Gastrocnemius medialis (tissue), 4 donors: ENCODE results near the gene SEMA3D. TPM values are rescaled to one million over a fixed set of nuclear protein-coding genes. Genes with fewer than 3 reads are reported as not detected.

Experiments used
- ATAC-seq, 2 donors: fragments of 150-250 bp; one replicate each; pipeline ENCODE4 v1.9.1; 2016
- DNase-seq, 2 donors: peaks; one replicate each; pipeline ENCODE4 v3.0.0-alpha.2; 2019
- H3K27ac ChIP-seq, 4 donors: fragments of 200-600 bp; sonication (generic); 1 replicate in 1 of 4; 2 replicates in 3 of 4; pipeline ENCODE4 v1.5.1; 2016 to 2018; ENCODE audit warnings: mild to moderate bottlenecking in 2 of 4, moderate library complexity in 1 of 4
- H3K27me3 ChIP-seq, 3 donors: fragments of 200-600 bp; sonication (generic) in 2 of 3; 1 replicate in 1 of 3; 2 replicates in 2 of 3; pipeline versions ENCODE4 v1.5.1 to v1.6.0; 2016 to 2019; ENCODE audit warnings: mild to moderate bottlenecking in 1 of 3, moderate library complexity in 1 of 3
- H3K36me3 ChIP-seq, 2 donors: fragments of 200-600 bp; sonication (generic) in 1 of 2; one replicate each; pipeline ENCODE4 v1.5.1; 2017 to 2018
- H3K4me1 ChIP-seq, 2 donors: fragments of 200-600 bp; sonication (generic) in 1 of 2; one replicate each; pipeline ENCODE4 v1.5.1; 2016 to 2017; ENCODE audit warnings: mild to moderate bottlenecking in 2 of 2
- H3K4me3 ChIP-seq, 4 donors: fragments of 200-600 bp; sonication (generic) in 3 of 4; 1 replicate in 1 of 4; 2 replicates in 3 of 4; pipeline ENCODE4 v1.5.1; 2016 to 2019; ENCODE audit warnings: mild to moderate bottlenecking in 2 of 4
- H3K9me3 ChIP-seq, 3 donors: fragments of 200-600 bp; sonication (generic) in 2 of 3; 1 replicate in 1 of 3; 2 replicates in 2 of 3; pipeline ENCODE4 v1.5.1; 2016 to 2019
- POLR2A ChIP-seq, 2 donors: fragments of 450-650 bp; IDR thresholded peaks; one replicate each; pipeline ENCODE4 v1.6.1; 2017; ENCODE audit warnings: antibody characterized with exemption in 2 of 2, mild to moderate bottlenecking in 2 of 2, moderate library complexity in 2 of 2
- in situ Hi-C, 4 donors: fragments of 200-750 bp; cut with MboI; loops; one replicate each; pipeline versions ENCODE4 v1.15.0 to v1.8.0; 2017; ENCODE audit warnings: low sequenced_read_pairs in 4 of 4
- intact Hi-C: fragments of 100-400 bp; cut with DNase I; formaldehyde crosslinking; loops from one replicate; pipeline ENCODE4 v1.15.1; 2023; ENCODE audit warnings: low total_unique reads
- total RNA-seq, 4 donors: library from RNA; depleted of rRNA; stranded (reverse); fragments of >200 nt; gene quantifications; one replicate each; pipeline versions ENCODE4 v1.1.0 to v1.2.3, GENCODE V29; 2016
- TF ChIP-seq, protein P1 (sequence below), 5 experiments: fragments of 450-650 bp in 3 of 5; fragments of 200-600 bp in 2 of 5; sonication (generic) in 2 of 5; IDR thresholded peaks in 4 of 5; conservative IDR thresholded peaks in 1 of 5; 1 replicate in 4 of 5; 2 replicates in 1 of 5; pipeline ENCODE4 v1.5.1; 2016 to 2019; ENCODE audit warnings: antibody characterized with exemption in 5 of 5, mild to moderate bottlenecking in 3 of 5, moderate library complexity in 3 of 5

Gene SEMA3D
- total RNA-seq, 4 donors from 2014 or later: 0.75 TPM; not detected in 3

- ATAC-seq: no peak
- intact Hi-C loops: no loop called here
- no peaks in the 10 kb centered on the region for H3K9me3 ChIP-seq
Measured at GRCh38 chr7:85220651-85221050, 33.8 kb upstream of the SEMA3D start.

GRCh38 chr7:85220023-85220422 is 33.2 kb upstream of the SEMA3D start:
- Histone ChIP-seq H3K4me3 (no peak overlapping the region), H3K4me1 (no peaks in the 10 kb centered on the region), H3K36me3 (no peaks in the 10 kb centered on the region), H3K9me3 (no peaks in the 10 kb centered on the region), H3K27me3 (no peaks in the 10 kb centered on the region), H3K27ac (no peak overlapping the region)
- intact Hi-C loops: no loop called here
- ATAC-seq (no peak), DNase-seq (no peak)
- TF ChIP-seq POLR2A (IDR thresholded peaks at IDR 0.05): no peak
- TF ChIP-seq, protein P1, sequence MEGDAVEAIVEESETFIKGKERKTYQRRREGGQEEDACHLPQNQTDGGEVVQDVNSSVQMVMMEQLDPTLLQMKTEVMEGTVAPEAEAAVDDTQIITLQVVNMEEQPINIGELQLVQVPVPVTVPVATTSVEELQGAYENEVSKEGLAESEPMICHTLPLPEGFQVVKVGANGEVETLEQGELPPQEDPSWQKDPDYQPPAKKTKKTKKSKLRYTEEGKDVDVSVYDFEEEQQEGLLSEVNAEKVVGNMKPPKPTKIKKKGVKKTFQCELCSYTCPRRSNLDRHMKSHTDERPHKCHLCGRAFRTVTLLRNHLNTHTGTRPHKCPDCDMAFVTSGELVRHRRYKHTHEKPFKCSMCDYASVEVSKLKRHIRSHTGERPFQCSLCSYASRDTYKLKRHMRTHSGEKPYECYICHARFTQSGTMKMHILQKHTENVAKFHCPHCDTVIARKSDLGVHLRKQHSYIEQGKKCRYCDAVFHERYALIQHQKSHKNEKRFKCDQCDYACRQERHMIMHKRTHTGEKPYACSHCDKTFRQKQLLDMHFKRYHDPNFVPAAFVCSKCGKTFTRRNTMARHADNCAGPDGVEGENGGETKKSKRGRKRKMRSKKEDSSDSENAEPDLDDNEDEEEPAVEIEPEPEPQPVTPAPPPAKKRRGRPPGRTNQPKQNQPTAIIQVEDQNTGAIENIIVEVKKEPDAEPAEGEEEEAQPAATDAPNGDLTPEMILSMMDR (IDR thresholded peaks at IDR 0.05 in 4 of 5, conservative IDR thresholded peaks at IDR 0.05 in 1 of 5): no peak
- in situ Hi-C loops: no loop called here

More at GRCh38 chr7:85220651-85221050, 33.8 kb upstream of the SEMA3D start:
- in situ Hi-C loops: no loop called here
- DNase-seq: no peak
- Histone ChIP-seq H3K27me3 (no peaks in the 10 kb centered on the region), H3K36me3 (no peaks in the 10 kb centered on the region), H3K4me3 (no peak overlapping the region), H3K27ac (no peak overlapping the region), H3K4me1 (no peaks in the 10 kb centered on the region)
- TF ChIP-seq POLR2A (IDR thresholded peaks at IDR 0.05): no peak
- TF ChIP-seq, protein P1 (IDR thresholded peaks at IDR 0.05 in 4 of 5, conservative IDR thresholded peaks at IDR 0.05 in 1 of 5): no peak

DNA sequence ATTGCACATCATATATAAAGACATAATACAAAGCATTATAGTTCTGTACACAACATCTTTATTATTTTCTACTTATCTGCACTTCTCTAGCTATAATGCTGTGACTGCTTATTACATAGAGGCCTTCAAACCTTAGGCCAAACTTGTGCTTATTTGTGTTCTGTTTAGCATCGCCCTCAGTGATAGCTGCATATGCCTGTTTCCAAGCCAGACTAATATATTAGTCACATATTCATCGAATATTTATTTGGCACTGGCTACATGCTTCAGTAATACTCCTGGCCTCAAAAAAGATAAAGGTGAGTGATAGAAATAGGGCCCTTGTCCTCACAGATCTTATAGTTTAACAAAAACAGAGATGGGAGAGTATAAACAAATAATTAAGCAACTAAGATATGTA is 30.2 kb upstream of the SEMA3D start:
- no peaks in the 10 kb centered on the region for H3K27me3 ChIP-seq
- no peaks in the 10 kb centered on the region for H3K9me3 ChIP-seq
- TF ChIP-seq, protein P1 (IDR thresholded peaks at IDR 0.05 in 4 of 5, conservative IDR thresholded peaks at IDR 0.05 in 1 of 5): no peak
- no peak for TF ChIP-seq POLR2A (IDR thresholded peaks at IDR 0.05)
- no peaks in the 10 kb centered on the region for H3K4me1 ChIP-seq
- H3K36me3 ChIP-seq: no peaks in the 10 kb centered on the region
- in situ Hi-C loops: no loop called here
- H3K27ac ChIP-seq: no peak overlapping the region
- DNase-seq (no peak), ATAC-seq (no peak)
- no peak overlapping the region for H3K4me3 ChIP-seq
- intact Hi-C loops: no loop called here

DNA sequence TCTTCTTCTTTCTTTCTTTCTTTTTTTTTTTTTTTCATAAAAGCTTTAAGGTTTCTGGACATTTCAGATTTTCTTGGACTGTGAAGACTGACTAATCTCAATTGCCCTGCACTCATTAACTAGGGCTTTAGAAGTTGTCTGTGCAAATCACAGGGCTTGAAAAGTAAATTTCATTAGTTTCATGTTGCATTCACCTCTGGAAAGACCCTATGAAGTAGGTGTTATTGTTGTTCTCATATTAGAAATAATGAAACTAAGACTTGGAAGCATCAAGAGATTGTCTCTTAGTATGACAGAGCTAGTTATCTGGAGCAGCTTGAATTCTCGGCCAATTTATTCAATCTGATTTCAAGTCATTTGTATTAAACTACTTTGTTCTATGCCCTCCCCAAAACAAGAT is 28.2 kb upstream of the SEMA3D start:
- Histone ChIP-seq H3K27me3 (no peaks in the 10 kb centered on the region), H3K36me3 (no peaks in the 10 kb centered on the region), H3K4me1 (no peaks in the 10 kb centered on the region), H3K4me3 (no peak overlapping the region), H3K27ac (no peak overlapping the region), H3K9me3 (no peaks in the 10 kb centered on the region)
- TF ChIP-seq, protein P1 (IDR thresholded peaks at IDR 0.05 in 4 of 5, conservative IDR thresholded peaks at IDR 0.05 in 1 of 5): no peak
- no peak for TF ChIP-seq POLR2A (IDR thresholded peaks at IDR 0.05)
- DNase-seq (no peak), ATAC-seq (no peak)
- in situ Hi-C loops: no loop called here
- intact Hi-C loops: no loop called here

DNA sequence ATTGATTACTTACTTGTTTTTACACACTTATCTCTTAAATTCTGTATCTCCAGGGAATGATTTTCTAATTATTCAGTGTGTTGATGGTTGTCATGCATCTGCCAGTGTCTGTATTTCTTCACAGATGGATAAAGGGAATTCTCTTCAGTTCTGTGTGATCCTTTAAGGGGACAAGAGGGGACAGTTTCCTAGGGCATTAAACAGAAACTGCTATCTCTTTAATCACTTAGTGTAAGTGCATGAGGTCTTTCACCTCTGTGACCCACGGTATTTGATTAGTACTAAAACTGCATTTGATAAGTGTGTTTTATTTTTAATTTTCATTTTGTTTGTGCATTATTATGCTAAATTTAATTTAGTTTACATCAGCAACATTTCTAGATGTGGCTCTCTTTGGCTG is 26.6 kb upstream of the SEMA3D start:
- no peaks in the 10 kb centered on the region for H3K36me3 ChIP-seq
- H3K9me3 ChIP-seq: no peaks in the 10 kb centered on the region
- TF ChIP-seq, protein P1 (IDR thresholded peaks at IDR 0.05 in 4 of 5, conservative IDR thresholded peaks at IDR 0.05 in 1 of 5): no peak
- TF ChIP-seq POLR2A (IDR thresholded peaks at IDR 0.05): no peak
- in situ Hi-C loops: no loop called here
- no peaks in the 10 kb centered on the region for H3K4me1 ChIP-seq
- intact Hi-C loops: no loop called here
- H3K4me3 ChIP-seq: no peak overlapping the region
- H3K27me3 ChIP-seq: no peaks in the 10 kb centered on the region
- ATAC-seq (no peak), DNase-seq (no peak)
- no peak overlapping the region for H3K27ac ChIP-seq
